Stimulated activated CD4-positive, alpha-beta T cell treated with anti-CD3 and anti-CD28 coated beads, TNF-alpha, amount 100 ng/mL, for 4 hours (primary cell): ENCODE measurements around the gene COMT.
A peak's percentile ranks its signal among the peaks of the same experiment; 100 is the strongest.

Experiments used
- DNase-seq, 3 experiments: peaks; one replicate each; pipeline ENCODE4 v3.0.0-alpha.2; 2020; ENCODE audit warnings: low read depth in 3 of 3

COMT gene

DNA sequence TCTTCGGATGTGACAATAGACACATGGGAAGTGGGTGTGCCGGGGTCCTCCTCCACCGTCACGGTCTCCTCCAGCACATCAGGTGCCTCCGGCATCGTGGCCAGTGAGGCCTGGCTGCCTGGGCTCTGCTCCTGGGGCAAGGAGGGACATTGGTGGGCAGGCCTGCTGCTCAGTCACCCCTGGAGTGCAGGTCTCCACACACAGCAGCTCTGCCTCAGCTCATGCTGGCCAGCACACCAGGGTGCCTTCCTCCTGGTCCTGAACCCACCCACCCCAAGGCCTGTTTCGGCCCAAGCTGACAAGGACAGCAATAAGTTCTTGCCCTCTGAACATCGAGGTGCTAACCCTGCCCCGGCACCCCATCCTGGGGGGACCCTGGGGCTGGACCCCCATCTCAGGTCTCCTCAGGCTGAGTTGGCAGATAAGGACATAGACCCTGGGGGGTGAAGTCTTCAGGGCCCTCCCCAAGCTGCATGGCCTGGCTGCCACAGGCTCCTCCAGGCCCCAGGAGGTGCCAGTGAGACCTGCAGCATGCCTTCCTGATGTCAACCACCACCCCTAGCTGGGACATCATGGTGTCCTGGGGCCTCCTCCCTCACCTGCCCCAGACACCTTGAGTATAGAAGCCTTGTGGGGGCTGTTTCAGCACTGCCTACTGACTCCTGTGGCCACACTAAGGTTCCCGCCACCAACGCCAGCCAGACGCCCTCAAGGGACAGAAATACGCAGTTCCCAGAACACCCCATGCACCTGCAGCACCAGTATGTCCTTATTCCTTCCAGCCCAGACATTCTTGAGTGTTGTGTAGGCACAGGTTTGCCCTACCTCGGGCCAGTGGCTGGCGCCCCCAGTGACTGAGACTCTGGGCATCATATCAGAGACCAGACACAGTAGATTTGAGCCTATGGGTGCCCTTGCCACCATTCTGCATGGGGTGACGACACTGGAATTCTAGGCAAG, 40.7 kb downstream of the COMT start:
- no peak for DNase-seq

- DNase-seq: no peak
These were observed 41.5 kb downstream of the COMT start for GRCh38 chr22:19982991-19983578.

GRCh38 chr22:19983741-19984140, 42.2 kb downstream of the COMT start:
- no peak for DNase-seq

GRCh38 chr22:19984201-19984753, 42.7 kb downstream of the COMT start:
- no peak for DNase-seq

DNA sequence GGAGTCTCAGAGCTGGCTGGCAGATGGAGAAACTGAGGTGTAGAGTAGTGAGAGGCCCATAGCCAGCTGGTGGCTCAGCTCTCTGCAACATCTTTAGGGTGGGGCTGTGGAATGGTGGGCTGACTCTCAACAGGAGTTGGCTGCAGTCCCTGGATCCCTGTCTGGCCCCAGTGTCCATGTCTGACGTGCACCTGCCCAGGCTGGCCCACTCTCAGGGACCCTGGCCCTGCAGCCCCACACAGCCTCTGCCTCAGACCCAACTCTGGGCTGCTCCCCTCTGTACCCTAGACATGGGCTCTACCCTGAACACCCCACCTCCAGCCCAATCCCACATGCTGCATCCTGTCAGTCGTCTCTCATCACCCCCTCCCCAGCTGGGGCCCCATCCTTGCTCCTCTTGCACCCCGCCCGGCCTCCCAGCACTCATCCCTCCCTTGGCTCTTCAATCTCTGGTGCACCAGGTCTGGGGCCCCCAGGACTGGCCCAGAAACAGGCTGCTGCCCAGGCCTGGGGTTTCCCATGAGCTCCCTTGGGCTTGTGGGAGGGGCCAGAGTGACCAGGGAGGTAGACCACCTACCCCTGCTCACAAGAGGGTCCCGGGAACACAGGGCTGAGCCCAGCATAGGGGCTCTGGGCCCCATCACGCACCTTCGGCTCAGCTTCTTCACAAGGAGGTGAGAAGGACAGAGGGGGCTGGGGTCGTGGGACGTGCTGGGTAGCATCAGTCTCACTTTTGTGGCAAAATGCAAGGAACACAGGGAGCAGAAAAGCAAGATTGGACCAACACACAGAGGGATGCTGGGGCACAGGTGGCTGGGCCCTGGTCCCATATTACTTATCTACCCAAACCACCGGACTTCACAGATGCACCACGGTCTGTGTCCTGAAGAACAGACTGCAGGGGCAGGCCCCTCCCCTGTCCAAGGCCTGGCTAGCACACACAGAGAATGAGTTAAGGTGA, 43.6 kb downstream of the COMT start:
- DNase-seq: no peak

- DNase-seq: no peak
These were observed 44.4 kb downstream of the COMT start for GRCh38 chr22:19986011-19986409.

DNA sequence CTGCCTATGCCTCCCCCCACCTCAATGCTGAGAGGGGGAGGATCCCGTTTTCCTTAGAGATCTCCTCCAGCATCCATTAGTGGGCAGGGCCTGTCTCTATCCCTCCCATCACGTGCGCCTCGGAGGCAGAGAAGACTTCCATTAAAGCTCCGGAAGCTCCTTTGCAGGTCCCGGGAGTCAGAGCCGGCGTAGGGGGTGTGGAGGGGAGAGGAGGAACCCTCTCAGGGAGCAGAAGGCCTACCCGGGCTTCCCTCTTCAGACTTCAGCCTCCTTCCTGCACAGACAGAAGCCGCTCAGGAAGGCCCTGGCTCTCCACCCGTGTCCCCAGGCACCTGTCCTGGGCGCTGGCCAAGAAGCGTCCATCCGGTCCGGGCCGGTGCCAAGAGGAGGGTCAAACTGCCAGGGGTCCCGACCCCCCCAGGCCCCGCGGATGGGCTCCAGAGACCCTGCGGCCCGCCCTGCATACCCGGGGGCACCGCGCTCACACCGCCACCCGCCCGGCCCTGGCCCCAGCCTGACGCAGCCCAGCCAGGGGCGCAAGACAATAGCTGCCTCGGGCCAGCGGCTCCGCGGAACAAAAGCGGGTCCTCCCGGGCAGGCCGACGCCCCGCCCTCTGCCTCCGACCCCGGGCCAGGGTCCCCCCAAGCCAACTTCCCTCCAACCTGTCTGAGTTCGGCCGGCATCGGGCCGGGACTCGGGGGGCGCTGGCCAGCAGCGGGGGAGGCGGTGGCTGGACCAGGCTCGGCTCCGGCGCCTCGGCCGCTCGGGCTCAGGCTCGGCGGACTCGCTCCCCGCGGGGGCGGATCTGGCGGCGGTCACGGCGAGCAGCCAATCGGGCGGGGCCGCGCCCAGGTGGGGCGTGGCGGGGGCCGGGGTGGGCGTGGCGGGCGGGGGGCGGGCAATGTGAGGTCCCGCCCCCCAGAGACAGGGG, 45.1 kb downstream of the COMT start:
- peak; percentile 14 to 35 (median 21) for DNase-seq

DNA sequence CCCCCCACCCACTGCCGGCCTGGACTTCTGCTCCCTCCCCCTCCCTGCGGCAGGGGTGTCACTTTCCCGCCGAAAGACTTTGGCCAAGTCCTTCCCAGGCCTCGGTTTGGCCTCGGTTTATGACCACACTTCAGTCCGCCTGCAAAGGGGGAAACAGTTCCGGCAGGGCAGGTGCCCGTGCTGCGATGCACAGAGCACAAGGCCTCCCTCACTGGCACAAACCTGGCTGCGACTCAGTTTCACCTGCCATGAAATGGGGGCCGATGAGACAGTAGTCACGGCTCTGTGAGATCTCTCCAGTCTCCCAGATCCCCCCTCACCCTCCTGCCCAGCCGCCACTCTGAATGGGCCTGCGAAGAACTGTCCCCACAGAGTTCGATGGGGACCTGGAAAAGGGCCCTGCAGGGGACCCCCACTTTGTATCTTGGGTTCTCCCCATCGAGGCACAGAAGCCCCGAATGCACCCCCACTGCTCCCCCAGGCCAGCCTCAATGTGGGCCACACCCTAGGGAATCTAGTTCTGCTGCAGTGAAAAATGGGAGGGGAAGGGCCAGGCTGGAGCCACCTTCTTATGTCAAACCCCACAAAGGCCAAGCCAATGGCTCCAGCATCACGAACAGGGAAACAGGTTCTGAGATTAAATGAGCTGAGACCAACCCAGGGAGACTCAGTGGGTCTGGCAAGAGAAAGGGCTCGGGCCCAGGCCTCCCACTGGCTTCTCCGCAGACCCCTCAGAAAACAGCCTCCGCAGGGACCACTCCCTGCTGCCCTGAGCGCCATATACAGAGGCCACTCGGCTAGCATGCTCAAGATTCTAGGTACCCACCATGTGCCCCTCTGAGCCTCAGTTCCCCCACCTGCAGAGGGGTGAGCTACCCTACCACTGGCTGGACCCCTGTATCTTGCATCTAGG, 46.1 kb downstream of the COMT start:
- no peak for DNase-seq

GRCh38 chr22:19988331-19988808, 46.8 kb downstream of the COMT start:
- no peak for DNase-seq

- DNase-seq: no peak
These were observed 47.6 kb downstream of the COMT start for GRCh38 chr22:19988965-19989724.

GRCh38 chr22:19989725-19990067, 48.1 kb downstream of the COMT start:
- DNase-seq: no peak

DNA sequence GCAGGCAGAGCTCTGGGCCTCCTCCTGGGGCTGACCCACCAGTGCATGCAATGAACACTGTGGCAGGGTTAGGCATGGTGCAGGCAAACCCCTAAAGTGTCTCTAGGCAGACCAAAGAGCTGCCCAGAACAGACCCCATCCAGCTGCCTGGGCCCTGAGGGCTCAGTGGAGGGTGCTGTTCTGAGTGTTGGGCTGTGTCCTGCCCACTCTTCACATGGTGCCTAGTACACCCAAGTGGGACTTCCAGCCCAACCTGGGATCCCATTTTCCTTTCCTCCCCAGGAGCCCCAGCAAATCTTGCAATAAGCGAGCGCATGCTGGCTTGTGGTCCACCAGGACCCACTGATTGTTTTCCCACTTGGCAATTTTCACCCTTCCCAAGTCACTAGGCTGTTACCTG, 48.6 kb downstream of the COMT start:
- DNase-seq: no peak

DNA sequence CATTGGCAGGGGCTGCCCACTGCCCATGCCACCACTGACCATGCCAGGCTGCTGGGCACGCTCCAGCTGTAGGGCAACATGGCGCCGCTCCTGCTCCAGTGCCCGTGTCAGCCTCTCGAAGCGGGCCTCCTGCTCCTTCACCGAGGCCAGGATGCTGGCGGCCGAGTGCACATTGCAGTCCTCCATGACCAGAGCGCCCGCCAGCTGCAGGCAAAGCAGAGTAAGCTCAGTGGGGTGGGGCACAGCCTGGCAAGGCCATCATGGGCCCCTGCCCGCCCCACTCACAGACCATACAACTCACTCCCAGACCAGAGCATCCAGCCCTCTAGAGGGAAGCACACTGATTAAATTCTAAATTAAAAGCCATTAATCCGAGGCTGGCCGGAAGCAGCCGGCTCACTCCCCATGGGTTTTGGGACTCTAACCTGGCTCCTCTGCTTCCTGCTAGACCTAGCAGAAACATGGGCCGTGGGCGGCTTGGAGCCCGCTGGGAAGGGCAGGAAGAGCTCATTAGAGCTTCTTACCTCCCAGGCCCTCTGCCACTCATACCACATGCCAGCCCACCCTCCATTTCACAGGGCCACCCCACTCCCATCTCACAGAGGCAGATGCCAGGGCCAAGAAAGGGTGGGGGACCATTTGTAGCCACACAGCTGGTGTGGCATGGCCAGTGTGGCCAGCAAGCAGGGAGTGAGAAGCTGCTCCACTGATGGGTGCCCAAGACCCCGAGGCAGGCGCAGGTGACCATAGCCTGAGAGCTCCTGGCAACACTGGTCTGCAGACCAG, 49.2 kb downstream of the COMT start:
- no peak for DNase-seq

DNA sequence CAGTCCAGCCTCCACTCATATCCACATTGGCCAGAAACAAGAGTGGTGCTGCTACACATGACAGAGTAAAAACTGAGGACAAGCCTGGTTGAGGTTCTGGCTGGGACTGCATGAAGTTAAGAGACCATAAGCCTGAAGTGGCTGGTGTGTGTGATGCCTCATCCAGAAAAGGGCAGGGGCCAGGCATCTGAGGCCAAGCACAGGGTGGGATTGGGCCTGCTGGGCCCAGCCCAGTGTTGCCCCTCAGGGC, 49.7 kb downstream of the COMT start:
- DNase-seq: no peak

DNA sequence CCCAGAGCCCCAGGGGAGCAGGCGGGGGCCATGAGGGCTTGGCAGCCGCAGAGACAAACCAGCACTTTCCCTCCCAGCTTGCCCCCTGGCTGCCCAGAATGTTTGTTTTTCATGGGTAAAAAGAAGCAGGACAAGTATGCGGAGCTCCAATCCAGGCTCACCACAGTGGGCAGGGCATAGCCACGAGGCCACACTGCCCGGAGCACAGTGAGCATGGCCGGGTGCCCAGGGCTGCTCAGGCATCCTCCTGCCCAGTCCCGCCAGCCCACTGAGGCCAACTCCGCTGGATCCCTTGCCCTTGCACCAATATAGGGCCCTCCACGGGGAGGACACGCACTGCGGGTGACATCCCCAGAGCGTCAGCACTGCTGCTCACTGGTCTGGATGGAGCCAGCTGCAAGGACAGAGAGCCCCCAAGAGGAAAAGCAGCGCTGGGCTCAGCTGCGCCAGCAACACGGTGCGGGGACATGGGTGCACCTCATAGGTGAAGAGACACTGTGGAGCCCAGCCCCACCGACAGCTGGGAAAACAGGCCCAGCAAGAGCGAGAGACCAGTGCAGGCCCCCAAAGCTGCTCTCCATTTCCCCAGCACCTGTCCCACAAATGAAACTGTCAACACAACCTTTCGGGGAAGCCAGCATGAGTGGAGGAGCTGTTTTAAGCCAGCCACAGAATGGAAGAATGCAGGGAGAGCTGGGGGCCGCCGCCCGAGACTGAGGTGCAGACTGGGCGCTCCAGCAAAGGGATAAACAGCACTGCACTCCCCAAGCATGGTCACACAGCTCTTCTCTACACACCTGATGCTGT, 50.3 kb downstream of the COMT start:
- no peak for DNase-seq

- no peak for DNase-seq
These were observed 50.9 kb downstream of the COMT start for GRCh38 chr22:19992481-19992911.

GRCh38 chr22:19992921-19993355, 51.4 kb downstream of the COMT start:
- DNase-seq: no peak
